AG04450 (cell line): ENCODE data around the gene SPRY4. TPM values are rescaled to one million over a fixed set of nuclear protein-coding genes. Genes with fewer than 3 reads are reported as not detected.

Experiments used
- CTCF ChIA-PET: fragments of 300-600, 350-600 bp; formaldehyde crosslinking; extraction: SDS; loops from one replicate; lab custom pipeline; 2022; ENCODE audit warnings: antibody characterized with exemption, inconsistent platforms; lab: Charles Lee
- POLR2A ChIA-PET: fragments of 350-600 bp; formaldehyde crosslinking; extraction: SDS; loops from one replicate; lab custom pipeline; 2021; ENCODE audit warnings: antibody characterized with exemption, inconsistent platforms; lab: Yijun Ruan, JAX
- DNase-seq: peaks from one replicate; pipeline ENCODE4 v3.0.0-alpha.2; 2011; ENCODE audit warnings: low read depth, low spot score
- H3K27ac ChIP-seq: one replicate; pipeline ENCODE4 v1.5.1; 2012; ENCODE audit warnings: low read depth, low read length, control low read depth
- H3K27me3 ChIP-seq: one replicate; pipeline ENCODE4 v1.6.0; 2012; ENCODE audit warnings: low read length; ENCODE audit not compliant: control insufficient read depth, insufficient read depth
- H3K4me3 ChIP-seq: 2 replicates; pipeline ENCODE4 v1.5.1; 2011; ENCODE audit warnings: mild to moderate bottlenecking, low read depth, low read length, control low read depth
- H3K9me3 ChIP-seq: 2 replicates; pipeline ENCODE4 v1.5.1; 2012; ENCODE audit warnings: low read length; ENCODE audit not compliant: control insufficient read depth, insufficient read depth
- polyA plus RNA-seq: library from polyadenylated mRNA; depleted of rRNA; stranded (reverse); fragments of >200 nt; gene quantifications from 2 replicates; pipeline ENCODE4 v1.2.3, GENCODE V29; 2011
- TF ChIP-seq, protein P1 (sequence below): IDR thresholded peaks from 2 replicates; pipeline ENCODE4 v1.5.1; 2011; ENCODE audit warnings: low read depth, low read length, control low read depth, inconsistent platforms

SPRY4 gene
- polyA plus RNA-seq, 1 experiment, result 8.7 TPM

DNA sequence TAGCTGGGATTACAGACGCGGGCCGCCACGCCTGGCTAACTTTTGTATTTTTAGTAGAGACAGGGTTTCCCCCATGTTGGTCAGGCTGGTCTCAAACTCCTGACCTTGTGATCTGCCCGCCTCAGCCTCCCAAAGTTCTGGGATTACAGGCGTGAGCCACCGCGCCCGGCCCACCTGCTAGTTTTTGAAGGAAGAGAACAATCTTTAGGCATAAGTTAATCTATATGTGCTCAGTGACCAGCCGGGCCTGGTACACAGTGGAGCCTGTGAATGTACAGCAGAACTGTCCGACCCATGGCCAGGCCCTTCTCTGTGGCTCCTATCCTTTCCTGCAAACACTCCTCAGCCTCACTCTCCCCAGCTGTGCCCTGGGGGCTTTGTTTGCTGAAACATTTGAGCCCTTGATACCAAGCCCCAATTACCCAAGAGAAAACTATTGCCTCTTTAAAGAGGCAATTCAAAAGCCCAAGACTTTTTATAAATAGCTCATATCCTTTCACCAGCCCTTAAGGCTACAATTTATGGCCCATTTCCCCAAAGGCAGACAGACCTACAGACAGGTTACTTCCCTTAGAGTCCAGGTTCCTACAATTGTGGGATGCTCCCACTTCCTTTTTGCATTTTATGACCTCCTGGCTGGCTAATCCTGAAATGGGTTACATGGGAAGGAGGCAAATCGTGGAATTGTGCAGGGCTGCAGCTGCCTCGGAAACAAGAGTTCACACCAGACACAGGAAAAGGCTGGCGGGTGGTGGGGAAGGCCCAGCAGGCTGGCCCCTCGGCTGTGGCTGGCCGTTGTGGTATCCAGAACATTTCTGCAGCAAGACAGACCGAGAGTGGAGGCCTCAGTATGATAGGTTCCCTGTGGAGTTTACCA, 37.5 kb downstream of the SPRY4 start:
- POLR2A ChIA-PET, result interaction anchor here (0.6 kb wide), 1 partner anchor 10 kb away, joined by 3 read pairs; no protein-coding TSS in a partner anchor
- TF ChIP-seq, protein P1, sequence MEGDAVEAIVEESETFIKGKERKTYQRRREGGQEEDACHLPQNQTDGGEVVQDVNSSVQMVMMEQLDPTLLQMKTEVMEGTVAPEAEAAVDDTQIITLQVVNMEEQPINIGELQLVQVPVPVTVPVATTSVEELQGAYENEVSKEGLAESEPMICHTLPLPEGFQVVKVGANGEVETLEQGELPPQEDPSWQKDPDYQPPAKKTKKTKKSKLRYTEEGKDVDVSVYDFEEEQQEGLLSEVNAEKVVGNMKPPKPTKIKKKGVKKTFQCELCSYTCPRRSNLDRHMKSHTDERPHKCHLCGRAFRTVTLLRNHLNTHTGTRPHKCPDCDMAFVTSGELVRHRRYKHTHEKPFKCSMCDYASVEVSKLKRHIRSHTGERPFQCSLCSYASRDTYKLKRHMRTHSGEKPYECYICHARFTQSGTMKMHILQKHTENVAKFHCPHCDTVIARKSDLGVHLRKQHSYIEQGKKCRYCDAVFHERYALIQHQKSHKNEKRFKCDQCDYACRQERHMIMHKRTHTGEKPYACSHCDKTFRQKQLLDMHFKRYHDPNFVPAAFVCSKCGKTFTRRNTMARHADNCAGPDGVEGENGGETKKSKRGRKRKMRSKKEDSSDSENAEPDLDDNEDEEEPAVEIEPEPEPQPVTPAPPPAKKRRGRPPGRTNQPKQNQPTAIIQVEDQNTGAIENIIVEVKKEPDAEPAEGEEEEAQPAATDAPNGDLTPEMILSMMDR, result no peak
- Histone ChIP-seq H3K27ac (no peak overlapping the region), H3K9me3 (no peaks in the 10 kb centered on the region), H3K27me3 (no peaks in the 10 kb centered on the region), H3K4me3 (no peak overlapping the region)
- DNase-seq, result no peak
- CTCF ChIA-PET, result no interaction called here

DNA sequence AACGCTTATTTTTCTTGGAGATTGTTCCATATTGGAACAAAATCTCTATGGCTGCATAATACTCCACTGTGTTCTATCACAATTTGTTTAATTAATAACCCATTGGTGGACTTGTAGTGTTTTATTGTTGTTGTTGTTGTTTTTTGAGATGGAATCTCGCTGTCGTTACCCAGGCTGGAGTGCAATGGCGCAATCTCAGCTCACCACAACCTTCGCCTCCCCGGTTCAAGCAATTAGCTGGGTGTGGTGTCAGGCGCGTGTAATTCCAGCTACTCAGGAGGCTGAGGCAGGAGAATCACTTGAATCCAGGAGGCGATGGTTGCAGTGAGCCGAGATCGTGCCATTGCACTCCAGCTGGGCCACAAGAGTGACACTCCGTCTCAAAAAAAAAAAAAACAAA, 38.7 kb downstream of the SPRY4 start:
- Histone ChIP-seq H3K9me3 (no peaks in the 10 kb centered on the region), H3K27ac (no peak overlapping the region), H3K27me3 (no peaks in the 10 kb centered on the region), H3K4me3 (no peak overlapping the region)
- DNase-seq, result no peak
- TF ChIP-seq, protein P1, result no peak
- POLR2A ChIA-PET, result interaction anchor here (0.5 to 0.6 kb wide), 2 partner anchors 21 to 313 kb away, joined by 3 to 5 read pairs; no protein-coding TSS in a partner anchor
- CTCF ChIA-PET, result interaction anchor here (0.7 kb wide), 1 partner anchor 560 kb away, joined by 7 read pairs; no protein-coding TSS in a partner anchor

DNA sequence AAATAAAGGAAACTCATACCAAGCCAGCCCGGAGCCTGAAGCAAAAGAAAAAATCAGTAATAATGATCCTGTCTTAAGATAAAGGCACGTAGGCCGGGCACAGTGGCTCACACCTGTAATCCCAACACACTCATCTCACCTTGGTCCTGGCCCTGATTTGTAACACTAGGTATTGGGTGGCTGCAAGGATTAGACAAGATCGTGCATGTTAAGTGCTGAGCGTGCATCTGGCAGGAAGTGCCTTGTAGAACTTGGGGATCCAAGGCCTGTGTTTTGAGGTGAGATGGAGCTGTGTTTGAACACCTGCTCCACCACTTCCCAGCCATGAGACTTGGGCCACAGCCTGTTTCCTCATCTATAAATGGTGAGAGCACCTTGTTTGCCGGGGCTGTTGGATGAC, 41.5 kb downstream of the SPRY4 start:
- no peak overlapping the region for H3K27ac ChIP-seq
- H3K4me3 ChIP-seq, result no peak overlapping the region
- H3K27me3 ChIP-seq, result no peaks in the 10 kb centered on the region
- TF ChIP-seq, protein P1, result no peak
- ChIA-PET CTCF (no interaction called here), POLR2A (no interaction called here)
- DNase-seq, result no peak
- H3K9me3 ChIP-seq, result no peaks in the 10 kb centered on the region

DNA sequence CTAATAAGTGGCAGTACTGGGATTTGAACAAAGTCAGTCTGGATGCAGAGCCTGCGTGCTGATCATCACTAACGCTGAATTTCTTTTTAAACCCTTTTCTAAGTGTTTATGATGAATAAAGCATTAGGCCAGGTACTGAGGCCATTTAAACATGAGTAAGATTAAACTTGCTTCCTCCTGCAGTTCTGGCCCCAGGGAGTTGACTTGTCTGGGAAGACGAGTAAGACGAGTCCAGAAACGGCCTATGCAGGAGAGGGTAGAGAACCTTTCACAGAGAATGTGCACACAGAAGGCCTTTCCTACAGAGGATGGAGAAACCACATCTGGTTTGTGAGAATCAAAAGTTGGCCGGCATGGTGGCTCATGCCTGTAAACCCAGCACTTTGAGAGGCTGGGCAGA, 42.9 kb downstream of the SPRY4 start:
- Histone ChIP-seq H3K27me3 (no peaks in the 10 kb centered on the region), H3K27ac (no peak overlapping the region), H3K4me3 (no peak overlapping the region), H3K9me3 (no peaks in the 10 kb centered on the region)
- POLR2A ChIA-PET, result interaction anchor here (0.7 kb wide), 1 partner anchor 19 kb away, joined by 3 read pairs; no protein-coding TSS in a partner anchor
- CTCF ChIA-PET, result interaction anchor here (1.6 kb wide), 1 partner anchor 130 kb away, joined by 5 read pairs; no protein-coding TSS in a partner anchor
- no peak for DNase-seq
- TF ChIP-seq, protein P1, result no peak

DNA sequence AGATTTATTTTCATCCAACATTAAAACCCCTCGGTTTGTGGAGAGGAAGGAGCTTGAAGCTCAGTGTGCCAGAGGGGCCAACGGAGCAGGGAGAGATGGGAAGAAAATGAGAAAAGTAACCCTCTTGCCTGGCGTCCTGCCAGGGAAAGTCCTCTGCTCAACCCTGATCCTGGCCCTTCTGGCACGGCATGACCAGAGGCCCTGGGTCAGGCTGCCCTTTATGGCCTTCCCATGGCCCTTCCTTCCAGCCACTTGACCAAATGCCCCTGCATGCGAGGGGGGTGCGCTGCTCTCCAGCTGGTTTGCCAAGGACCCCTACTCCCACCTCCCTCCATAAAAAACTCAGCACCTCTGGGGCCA, 43.8 kb downstream of the SPRY4 start:
- TF ChIP-seq, protein P1, result no peak
- no peak overlapping the region for H3K27ac ChIP-seq
- no peak overlapping the region for H3K4me3 ChIP-seq
- no peaks in the 10 kb centered on the region for H3K9me3 ChIP-seq
- no peaks in the 10 kb centered on the region for H3K27me3 ChIP-seq
- DNase-seq, result no peak
- POLR2A ChIA-PET, result no interaction called here
- CTCF ChIA-PET, result interaction anchor here (1.6 kb wide), 1 partner anchor 129 kb away, joined by 5 read pairs; no protein-coding TSS in a partner anchor
